Kidney tubule cell (primary cell): ENCODE measurements around the gene CHRNG.

Experiments
- DNase-seq: peaks from one replicate; pipeline ENCODE4 v3.0.0-alpha.2; 2018; ENCODE audit warnings: low spot score

Gene CHRNG, protein sequence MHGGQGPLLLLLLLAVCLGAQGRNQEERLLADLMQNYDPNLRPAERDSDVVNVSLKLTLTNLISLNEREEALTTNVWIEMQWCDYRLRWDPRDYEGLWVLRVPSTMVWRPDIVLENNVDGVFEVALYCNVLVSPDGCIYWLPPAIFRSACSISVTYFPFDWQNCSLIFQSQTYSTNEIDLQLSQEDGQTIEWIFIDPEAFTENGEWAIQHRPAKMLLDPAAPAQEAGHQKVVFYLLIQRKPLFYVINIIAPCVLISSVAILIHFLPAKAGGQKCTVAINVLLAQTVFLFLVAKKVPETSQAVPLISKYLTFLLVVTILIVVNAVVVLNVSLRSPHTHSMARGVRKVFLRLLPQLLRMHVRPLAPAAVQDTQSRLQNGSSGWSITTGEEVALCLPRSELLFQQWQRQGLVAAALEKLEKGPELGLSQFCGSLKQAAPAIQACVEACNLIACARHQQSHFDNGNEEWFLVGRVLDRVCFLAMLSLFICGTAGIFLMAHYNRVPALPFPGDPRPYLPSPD

DNA sequence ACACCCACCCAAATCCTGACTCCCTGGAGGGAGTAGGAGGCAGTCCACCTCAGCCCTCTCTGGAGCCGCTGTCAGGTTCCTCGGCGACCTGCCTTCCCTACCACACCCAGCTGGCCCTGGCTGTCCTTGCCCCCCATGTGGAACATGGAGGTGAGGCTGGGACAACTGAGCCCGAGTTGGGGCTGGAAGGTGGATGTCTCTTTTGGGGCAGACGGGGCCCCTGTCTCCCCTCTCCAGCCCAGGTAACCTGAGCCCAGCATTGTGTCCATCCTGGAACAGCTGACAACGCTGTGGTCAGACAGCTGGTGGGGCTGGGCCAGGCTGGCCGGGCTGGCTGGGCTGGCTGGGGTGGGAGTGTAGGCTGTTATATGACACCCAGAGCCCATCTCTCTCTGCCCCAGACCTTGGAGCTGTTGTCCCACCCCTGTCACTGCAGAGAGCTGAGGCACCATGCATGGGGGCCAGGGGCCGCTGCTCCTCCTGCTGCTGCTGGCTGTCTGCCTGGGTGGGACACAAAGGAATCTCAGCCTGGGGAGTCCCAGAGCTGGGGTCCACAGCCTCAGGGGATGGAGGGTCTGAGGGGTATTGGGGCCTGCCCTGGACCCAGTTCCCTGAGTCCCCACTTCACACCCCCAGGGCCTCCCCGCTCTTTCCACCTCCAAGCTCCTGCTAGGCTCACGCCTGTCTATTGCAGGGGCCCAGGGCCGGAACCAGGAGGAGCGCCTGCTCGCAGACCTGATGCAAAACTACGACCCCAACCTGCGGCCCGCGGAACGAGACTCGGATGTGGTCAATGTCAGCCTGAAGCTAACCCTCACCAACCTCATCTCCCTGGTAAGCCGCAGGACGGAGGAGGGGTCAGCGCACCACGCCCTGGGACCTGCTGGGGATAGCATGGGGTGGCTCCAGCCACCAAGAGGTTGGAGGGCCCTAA is at the start of gene CHRNG:
Gene CHRNG (plus strand): TSS at position 395 of the 934 bp plus-strand sequence. CDS start 56 bp downstream, at position 451.
- no peak for DNase-seq

DNA sequence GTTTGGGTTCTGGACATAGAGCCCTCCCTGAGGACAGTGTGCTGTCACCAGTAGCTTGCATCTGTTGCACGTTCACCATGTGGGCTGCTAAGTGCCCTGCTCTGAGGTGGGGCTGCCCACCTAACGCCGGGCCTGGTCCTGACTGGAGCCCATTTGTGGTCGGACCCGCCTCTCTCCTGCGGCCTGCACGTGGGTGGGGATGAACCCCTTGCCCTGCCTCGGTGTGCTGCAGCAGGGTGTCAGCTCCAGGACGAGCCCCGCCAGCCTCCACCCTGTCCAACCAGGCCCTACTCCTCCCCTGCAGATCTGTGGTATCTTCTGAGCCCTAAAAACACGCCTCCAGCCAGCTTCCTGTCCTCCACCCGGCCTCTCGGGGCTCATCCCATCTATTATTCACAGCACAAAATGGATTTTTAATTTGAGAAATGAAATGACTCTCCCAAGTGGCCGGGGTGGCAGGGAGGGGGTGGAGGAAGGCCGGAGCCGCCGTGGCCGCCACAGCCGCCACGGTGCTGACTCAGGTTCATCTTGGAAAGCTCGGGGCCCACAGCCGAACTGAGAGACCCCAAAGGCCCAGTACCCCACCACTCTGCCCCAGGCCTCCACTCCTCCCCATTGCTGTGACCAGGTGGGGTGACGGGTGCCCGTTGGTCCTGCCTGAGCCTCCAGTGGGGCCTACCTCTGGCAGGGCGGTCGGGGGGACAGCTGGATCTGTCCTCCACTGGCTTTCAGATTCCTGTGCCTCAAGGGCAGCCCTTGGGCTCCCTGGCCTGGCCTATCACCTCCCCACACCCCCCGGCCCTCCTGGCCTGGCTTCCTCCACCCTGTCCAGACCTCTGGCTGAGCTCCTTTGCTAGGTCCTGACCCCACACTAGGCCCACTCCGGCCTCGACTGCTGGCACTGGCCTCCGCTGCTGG is 49.0 kb upstream of the CHRNG start:
- DNase-seq: no peak

DNA sequence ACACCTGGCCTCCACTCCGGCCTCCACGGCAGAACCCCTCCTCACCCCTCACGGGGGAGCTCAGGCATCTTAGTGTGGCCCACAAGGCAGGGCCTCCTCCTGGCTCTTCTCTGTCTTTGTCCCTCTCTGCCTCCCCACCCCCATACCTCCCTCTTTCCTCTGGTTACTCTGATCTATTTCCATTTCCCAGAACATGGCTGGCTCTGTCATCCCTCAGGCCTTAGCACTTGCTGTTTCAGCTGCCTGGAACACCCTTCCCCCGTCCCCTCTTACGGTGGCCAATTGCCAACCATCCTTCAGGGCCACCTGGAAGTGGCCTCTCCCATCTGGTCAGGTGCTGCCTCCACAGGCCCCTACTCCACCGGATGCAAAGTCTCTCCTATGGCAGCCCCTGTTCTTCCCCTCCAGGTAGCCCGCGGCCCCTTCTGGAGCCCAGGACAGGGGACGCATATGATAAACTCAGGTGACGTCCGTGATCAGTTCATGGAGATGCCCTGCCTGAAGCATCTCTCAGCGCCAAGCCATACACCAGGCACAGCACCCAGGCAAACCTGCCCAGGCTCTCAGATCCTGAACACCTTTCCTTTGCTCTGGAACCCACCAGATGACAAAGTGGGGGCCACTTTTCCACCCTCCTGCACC is 48.2 kb upstream of the CHRNG start:
- no peak for DNase-seq

DNA sequence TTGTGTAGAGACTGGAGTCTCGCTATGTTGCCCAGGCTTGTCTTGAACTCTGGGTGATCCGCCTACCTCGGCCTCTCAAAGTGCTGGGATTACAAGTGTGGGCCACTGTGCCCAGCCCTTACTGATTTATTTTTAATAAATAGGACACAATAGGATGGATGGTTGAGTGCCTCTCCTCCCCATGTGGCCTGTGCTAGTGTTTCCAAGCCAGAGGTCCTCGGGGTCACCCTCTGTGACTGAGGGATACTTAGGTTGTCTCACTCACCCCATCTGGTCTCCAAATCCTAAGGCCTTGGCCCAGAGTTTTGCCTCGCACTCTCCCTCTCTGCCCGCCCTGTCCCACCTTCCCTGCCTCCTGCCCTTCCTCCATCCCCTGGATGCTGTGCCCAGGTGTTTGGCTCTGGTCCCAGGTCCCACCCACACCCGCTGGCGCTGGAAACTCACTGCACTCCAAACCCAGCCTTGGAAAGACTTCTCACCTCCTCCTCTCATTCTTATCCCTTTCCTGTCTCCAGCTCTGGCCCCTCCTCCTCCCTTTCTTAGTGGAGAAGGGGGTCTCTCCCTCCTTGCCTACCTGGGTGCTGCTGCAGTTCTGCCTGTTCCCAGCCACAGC is 47.1 kb upstream of the CHRNG start:
- DNase-seq: no peak

DNA sequence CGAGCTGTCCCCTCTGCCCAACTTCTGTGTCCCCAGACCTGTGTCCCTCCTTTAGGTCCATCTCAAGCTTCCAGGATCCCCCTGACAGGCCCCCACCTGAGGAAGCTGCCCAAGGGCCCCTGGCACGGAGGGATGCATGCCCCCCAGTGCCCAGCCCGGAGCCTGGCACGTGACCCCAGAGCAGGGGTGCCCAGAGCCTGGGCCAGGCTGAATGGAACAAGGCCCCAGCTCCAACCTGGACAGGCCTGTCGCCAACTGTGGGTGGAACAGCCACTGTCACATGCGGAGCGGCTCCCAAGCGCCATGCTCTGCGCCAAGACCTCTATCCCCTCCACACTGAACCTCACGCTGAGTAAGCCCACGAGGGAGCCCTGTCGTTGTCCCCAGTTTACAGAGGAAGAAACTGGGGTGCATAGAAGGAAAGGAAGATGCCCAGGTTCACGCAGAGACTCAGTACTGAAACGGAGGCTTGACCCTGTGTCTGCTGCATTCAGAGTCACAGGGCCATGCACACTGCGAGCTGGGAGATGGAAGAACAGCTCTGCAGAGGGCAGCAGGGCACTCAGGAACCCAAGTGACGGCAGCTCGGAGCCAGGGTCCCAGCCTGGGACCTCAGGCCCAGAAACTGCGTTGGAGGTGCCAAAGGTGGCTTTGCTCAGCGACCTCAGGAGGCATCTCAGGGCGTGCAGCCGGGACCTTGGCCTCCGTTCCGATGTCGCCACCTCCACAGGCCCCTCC is 46.4 kb upstream of the CHRNG start:
- DNase-seq: no peak

DNA sequence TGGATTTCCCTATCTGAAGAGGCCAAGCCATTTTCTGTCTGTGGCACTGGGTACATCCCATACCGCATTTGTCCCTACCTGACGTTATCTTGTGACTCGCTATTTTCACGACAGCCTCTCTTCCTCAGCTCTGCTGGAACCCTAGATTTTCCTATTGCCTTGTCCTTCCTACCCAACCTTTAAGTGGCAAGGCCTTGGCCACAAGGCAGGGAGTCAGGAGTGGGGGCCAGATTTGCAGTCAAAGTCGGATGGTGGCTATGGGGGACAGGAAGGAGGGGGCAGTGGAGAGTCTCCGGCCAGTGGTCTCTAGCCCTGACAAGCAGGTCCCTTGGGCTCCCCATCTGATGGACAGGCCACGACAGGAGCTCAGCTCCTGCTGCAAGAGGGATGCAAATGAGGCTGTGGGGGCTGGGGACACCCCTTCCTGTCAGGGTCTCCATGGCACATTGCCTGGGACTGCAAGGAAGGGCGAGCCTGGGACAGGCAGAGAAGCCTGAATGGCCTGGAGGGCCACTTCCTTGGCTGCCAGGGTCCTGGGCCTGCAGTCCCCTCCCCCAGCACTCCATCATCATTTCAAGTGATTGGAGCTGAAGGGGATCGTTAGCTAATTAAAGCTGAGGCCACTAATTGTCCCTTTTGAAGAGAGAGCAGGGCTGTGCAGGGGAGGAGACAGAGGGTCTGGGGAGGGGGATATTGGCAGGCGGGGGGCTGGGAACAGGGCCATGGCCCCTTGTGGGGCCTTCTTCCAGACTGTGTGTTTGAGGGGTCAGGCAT is 45.6 kb upstream of the CHRNG start:
- no peak for DNase-seq

DNA sequence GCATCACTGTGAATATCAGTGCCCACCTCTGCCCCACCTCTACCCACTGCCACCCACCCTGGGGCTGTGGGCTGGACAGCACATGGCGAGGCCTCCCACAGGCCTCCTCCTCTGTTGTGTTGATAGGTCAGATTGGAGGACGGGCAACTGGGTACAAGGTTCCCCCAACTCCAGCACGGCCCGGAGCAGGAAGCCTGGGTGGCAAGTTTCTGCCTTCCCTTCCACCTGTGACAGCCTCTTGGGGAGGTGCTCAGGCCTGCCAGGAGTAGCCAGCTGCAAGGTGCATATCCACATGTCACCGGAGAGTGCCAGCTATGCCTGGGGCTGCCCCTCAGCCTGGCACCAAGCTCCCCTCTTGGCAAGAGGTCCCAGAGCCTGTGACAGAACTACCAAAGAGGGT is 45.0 kb upstream of the CHRNG start:
- DNase-seq: no peak

DNA sequence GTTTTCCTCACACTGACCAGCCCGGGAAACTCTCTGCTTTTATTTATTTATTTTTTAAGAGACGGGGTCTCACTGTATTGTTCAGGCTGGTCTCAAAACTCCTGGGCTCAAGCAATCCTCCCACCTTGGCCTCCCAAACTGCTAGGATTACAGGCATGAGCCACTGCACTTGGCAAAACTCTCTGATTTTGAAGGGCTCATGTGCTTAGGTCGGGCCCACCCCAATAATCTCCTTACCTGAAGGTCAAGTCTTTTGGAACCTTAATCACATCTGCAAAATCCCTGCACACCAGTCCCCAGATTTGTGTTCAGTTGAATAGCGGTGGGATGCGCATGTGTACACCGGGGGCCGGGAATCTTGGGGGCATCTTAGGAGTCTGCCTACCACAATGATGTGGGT is 44.2 kb upstream of the CHRNG start:
- DNase-seq: no peak

DNA sequence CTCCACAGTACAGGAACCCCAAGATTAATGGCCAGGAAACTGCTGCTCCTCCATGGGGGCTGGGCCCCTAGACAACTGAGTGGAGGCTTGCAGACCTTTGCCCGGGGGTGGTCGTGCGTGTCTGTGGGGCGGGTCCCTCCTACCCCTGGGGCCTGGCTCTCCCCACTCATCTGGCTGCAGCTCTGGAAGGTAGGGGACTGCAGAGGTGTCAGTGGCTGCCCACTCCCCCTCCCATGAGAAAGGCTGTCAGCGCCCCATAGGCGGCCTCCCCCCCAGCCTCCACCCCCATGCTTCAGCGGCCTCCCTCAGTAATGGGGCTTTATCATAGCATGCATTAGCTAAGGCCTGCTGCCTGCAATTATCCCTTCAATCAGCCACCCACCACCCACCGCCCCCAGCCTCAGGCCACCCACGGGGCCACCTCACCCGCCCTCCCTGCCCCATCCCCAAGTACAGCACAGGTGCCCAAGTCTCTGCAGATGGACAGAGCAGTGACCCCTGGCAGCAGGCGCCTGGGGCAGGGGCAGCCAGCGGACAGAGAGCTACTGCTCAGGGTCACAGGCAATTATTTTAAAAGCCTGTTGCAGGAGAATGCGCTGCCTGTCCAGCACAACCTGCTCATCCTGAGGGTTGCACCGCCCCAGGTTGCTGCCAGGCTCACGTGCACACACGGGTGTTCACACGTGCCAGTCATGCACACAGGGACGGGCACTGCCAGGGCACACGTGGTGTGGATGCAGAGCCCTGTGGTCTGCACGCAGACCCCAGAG is 42.8 kb upstream of the CHRNG start:
- no peak for DNase-seq

DNA sequence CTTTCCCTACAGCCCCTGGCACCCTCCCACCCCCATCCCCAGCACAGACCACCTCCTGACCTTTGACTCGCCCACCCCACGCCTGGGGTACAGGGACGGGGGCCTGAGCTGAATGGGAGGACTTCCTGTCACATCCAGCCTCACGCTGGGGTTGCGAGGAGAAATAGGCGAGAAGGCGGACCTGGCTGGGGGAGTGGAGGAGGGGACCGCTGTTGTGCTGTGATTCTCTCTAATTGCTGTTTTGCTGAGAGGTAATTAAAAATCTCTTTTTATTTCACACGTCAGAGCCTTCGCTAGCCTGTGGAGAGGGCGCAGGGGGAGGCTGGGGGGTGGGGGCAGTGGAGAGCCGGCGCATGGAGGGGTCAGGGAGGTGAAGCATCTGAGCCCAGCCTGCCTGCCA is 42.1 kb upstream of the CHRNG start:
- DNase-seq: no peak

DNA sequence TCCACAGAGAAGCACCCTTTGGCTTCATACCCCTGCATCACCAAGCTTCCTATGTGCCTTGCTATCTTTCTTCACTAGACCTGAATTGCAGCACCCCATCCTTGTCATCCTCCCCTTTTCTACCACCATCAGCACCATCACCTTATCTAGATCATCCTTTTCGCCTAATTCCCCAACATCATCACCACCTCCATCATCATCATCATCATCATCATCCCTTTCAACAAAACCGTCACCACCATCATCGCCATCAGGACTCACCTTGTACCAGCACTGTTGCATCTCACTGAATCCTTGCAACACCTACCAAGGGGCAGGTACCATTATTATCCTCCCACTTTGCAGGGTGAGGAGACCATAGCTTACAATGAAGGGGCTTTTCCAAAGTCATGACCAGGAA is 41.0 kb upstream of the CHRNG start:
- DNase-seq: no peak

DNA sequence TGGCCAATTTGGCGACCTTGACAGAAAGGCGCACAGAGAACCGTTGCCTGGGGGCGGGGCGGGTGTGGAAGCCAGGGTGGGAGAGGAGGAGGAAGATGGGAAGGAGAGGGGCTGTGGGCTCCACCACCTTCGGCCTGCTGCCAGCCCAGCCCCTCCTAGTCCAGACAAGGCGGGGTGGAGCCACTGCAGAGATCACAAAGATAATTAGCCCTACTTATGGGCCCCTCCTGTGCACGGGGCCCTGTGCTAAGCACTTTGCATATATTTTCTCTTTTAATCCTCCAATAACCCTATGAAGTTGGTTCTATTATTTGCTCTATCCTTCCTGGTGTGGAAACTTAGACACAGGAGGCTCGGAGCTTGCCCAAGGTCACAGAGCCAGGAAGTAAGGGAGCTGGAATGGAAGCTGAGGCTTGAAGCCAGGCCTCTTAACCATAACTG is 38.1 kb upstream of the CHRNG start:
- DNase-seq: no peak

DNA sequence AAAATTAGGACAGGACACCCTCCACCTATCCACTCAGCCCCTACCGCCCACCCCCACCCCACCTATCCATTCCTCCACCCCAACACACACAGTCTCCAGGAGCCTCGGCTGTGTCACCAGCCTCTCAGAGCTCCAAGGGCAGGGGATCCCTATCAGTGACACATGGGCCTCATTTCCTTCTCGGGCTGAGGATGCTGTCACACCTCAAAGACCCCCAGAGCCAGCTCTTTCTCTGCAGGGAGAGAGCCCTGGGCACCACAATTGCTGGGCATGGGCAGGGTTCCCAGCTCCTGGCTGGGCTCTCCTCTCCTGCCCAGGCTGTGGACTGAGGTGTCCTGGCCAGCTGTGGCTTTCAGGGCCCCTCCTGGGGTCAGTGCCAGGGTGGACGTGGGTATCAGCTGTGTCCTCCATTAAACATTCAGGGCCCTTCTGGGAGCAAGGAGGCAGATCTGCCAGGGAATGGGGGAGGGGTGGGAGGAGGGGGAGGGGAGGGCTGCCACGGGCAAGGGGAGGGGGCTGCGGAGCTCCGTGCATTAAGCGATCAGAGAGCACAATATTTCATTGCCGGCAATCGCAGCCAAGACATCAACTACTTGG is 37.6 kb upstream of the CHRNG start:
- DNase-seq: no peak

DNA sequence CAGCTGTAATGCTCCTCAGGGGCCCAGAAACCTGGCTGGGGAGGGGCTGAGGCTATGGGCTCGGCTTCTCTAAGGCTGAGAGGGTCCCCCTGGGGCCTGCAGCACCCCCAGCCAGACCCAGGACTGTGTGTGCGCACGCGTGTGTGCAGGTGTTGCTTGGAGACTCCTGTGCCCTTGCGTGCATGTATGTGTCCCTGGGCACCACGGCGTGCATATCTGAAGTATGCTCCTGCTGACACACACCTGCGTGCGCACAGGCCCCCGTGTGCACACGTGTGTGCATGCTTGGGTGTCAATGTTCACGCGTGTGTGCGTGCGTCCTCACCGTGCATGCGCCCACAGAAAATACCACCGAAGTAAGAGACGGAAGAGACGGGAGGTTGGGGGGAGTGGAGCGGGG is 37.0 kb upstream of the CHRNG start:
- no peak for DNase-seq

DNA sequence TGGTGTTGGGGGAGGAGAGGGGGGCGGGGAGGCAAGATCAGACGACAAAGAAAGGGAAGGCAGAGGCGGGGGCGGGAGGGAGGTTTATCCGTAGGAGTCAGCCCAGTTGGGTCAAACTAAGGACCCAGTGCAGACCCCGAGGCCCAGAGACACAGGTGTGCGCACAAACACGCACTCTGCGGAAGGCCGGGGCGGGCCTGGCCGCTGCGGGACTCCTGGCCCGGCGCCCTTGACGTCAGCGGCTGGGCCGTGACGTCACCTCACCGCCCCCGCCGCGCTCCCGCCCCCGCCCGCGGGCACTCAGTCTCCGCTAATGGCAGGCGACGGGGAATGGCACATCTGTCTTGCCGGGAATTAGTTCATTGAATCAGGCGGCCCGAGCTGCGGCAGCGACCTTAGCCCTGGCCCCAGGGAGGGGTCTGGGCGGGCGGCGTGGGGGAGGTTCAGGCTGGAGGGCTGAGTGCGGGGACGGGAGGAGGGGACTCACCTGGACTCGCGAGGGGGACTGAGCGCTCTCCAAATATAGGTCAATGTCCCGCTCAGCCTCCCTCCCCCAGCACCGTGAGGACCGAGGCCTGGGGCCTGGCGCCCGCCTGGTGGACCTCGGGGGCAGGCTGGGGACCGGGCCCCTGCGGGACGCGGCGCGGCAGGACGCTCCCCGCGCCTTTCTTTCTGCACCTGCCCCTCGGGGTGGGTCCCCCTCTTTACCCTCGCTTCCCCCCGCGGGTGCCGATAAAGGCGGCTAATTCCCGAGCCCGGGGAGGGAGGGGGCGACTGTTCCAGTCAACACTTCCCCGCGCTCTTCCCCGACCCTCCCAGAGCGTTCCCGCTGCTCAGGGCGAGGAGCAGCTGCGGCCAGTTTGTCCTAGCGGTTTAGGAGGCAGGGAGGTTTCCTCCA is 36.3 kb upstream of the CHRNG start:
- DNase-seq: no peak

DNA sequence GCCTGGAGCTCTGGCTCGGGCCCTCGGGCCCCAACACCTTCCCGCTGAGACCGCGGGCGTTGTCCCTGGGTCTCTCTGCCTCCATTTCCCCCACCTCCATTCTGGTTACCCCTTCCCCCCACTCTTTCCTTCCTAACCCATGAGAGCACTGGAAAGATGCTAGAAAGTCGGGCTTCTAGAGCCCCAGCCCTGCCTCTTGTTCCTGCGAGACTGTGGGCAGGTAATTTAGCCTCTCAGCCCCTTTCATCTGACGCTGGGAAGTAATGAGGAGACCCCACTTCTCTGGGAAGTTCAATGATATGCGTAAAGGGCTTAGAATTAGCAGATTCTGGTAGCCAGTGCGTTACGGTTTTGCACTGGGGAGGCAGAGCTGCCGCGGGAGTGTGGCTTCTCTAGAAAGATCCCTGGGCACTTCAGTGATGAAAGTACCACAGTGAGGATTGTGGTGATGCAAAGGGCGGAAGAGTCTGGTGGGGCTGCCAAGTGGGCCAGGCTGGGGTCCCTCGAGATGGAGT is 35.6 kb upstream of the CHRNG start:
- no peak for DNase-seq

DNA sequence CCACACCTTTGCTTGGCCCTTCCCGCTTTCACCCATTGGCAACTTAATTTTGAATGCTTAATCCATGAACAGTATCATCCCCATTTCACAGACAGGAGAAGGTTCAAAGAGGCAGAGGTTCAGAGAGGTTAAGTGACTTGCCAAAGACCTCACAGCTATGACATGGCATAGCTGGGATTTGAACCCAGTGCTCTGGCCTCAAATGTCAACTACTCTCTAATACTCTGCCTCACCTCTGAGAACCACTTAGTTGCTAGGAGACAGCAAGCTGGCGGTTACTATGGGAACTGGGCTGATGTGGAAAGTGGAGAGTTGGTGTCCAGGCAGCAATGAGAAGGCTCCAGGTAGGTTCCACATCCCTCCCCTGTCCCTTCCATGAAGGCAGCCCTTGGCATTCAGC is 35.1 kb upstream of the CHRNG start:
- no peak for DNase-seq
